ENCODE results near the gene STK10. TPM values are rescaled to one million over a fixed set of nuclear protein-coding genes. Genes with fewer than 3 reads are reported as not detected.

Gene STK10
- total and polyA plus RNA-seq, 2 of the 8 experiments (the other 6 are each of a cell fraction or from before 2014, with no cell fraction given): 10.5 to 21.4 TPM

GRCh38 chr5:172077664-172078425 lies 110.2 kb downstream of the STK10 start:
- H2BK12ac ChIP-seq (ENCODE audit: low read depth, low read length): no peak overlapping the region
- no peak overlapping the region for H2BK120ac ChIP-seq (replicated peaks; ENCODE audit: low read depth, low read length)
- H2BK20ac ChIP-seq (ENCODE audit: low read length): no peak overlapping the region
- H2AK5ac ChIP-seq (ENCODE audit: low read depth, low read length): no peak overlapping the region
- H2AFZ ChIP-seq (ENCODE audit: low read length): no peak overlapping the region
- H3K27ac ChIP-seq (ENCODE audit: low read depth, low read length): no peak overlapping the region
- H4K91ac ChIP-seq (replicated peaks; ENCODE audit: insufficient read length, low read length): no peak overlapping the region
- no peaks in the 10 kb centered on the region for H3K9me3 ChIP-seq (ENCODE audit: insufficient read depth in 2 of 2, low read depth in 1 of 2, low read length in 1 of 2)
- no peak overlapping the region for H4K5ac ChIP-seq (ENCODE audit: insufficient read length, low read depth, low read length)
- TF ChIP-seq MAFK (IDR thresholded peaks at IDR 0.05; ENCODE audit: low read depth, low read length) (no peak), TCF12 (IDR thresholded peaks at IDR 0.05; ENCODE audit: low read depth, low read length) (no peak), TAF1 (IDR thresholded peaks at IDR 0.05; ENCODE audit: low read depth, low read length) (no peak), SAP30 (IDR thresholded peaks at IDR 0.05; ENCODE audit: insufficient read depth, insufficient replicate concordance, low read length) (no peak), SIX5 (IDR thresholded peaks at IDR 0.05; ENCODE audit: low read depth, low read length) (no peak)
- no peak overlapping the region for H2BK5ac ChIP-seq (ENCODE audit: low read depth, low read length)
- WGBS, 2 experiments (ENCODE audit: extremely low coverage in 1 of 2, insufficient coverage in 1 of 2, insufficient read length in 1 of 2, insufficient replicate concordance in 2 of 2, low coverage in 1 of 2, low lambda C conversion rate in 2 of 2, missing lambda C conversion rate in 1 of 2): 81% methylated on average over 9 of the region's 9 CpGs; no CpG with 5 or more reads in 1 of the 2 experiments
- H4K8ac ChIP-seq (ENCODE audit: extremely low read depth, insufficient read depth, low read length): no peak overlapping the region
- no peak overlapping the region for H3K4me3 ChIP-seq (ENCODE audit: extremely low read depth in 1 of 4, insufficient read depth in 2 of 4, low read depth in 3 of 4, low read length in 4 of 4)
- ChIA-PET CTCF (ENCODE audit: partially characterized antibody) (interaction anchor here (0.6 kb wide), 1 partner anchor 21 kb away, joined by 4 read pairs; no protein-coding TSS in a partner anchor), POLR2A (ENCODE audit: partially characterized antibody) (no interaction called here)
- H4K20me1 ChIP-seq (replicated peaks in 1 of 2; ENCODE audit: control insufficient read depth in 1 of 2, insufficient read depth in 2 of 2, low read length in 2 of 2): no peaks in the 10 kb centered on the region
- no peak for FAIRE-seq
- no peak overlapping the region for H3K14ac ChIP-seq (ENCODE audit: insufficient read length)
- H3K27me3 ChIP-seq (replicated peaks in 1 of 4; ENCODE audit: control insufficient read depth in 3 of 4, extremely low read depth in 1 of 4, insufficient read depth in 3 of 4, low read length in 3 of 4): no peaks in the 10 kb centered on the region
- no peak overlapping the region for H3K56ac ChIP-seq (replicated peaks; ENCODE audit: insufficient read length, low read depth, low read length)
- H2BK15ac ChIP-seq (ENCODE audit: low read length): no peak overlapping the region
- no peak overlapping the region for H3K4me2 ChIP-seq (ENCODE audit: insufficient read depth in 1 of 2, low read depth in 2 of 2, low read length in 2 of 2)
- peaks cover 0 to 11% (median 1%) of the 10 kb centered on the region in 4 experiments; a peak in 2 of 7 replicates for H3K4me1 ChIP-seq (replicated peaks in 1 of 4; ENCODE audit: control insufficient read depth in 3 of 4, insufficient read depth in 4 of 4, low read length in 3 of 4)
- no peaks in the 10 kb centered on the region for H3K79me1 ChIP-seq (ENCODE audit: low read depth, low read length)
- no peak overlapping the region for H3K9ac ChIP-seq (replicated peaks in 1 of 4; ENCODE audit: extremely low read depth in 1 of 4, low read depth in 3 of 4, low read length in 3 of 4)
- no peak overlapping the region for H3K4ac ChIP-seq (replicated peaks; ENCODE audit: insufficient read length, low read depth, low read length)
- H3K79me2 ChIP-seq (ENCODE audit: control insufficient read depth in 1 of 2, insufficient read depth in 2 of 2, low read length in 2 of 2): no peaks in the 10 kb centered on the region
- no peaks in the 10 kb centered on the region for H3K23me2 ChIP-seq (ENCODE audit: low read depth, low read length)
- H3K18ac ChIP-seq (ENCODE audit: extremely low read depth, low read length): no peak overlapping the region
- DNase-seq (ENCODE audit: low read depth in 1 of 2, low spot score in 2 of 2): no peak
- peaks cover 0 to 2% (median 0%) of the 10 kb centered on the region in 4 experiments; a peak in 1 of 8 replicates for H3K36me3 ChIP-seq (ENCODE audit: control insufficient read depth in 2 of 4, insufficient read depth in 4 of 4, low read length in 3 of 4)
- H3K23ac ChIP-seq (ENCODE audit: insufficient read length): no peak overlapping the region

Measured in H1 (cell line).